ENCODE data around the gene TOP3B. TPM values are rescaled to one million over a fixed set of nuclear protein-coding genes. Genes with fewer than 3 reads are reported as not detected.

The TOP3B gene, protein sequence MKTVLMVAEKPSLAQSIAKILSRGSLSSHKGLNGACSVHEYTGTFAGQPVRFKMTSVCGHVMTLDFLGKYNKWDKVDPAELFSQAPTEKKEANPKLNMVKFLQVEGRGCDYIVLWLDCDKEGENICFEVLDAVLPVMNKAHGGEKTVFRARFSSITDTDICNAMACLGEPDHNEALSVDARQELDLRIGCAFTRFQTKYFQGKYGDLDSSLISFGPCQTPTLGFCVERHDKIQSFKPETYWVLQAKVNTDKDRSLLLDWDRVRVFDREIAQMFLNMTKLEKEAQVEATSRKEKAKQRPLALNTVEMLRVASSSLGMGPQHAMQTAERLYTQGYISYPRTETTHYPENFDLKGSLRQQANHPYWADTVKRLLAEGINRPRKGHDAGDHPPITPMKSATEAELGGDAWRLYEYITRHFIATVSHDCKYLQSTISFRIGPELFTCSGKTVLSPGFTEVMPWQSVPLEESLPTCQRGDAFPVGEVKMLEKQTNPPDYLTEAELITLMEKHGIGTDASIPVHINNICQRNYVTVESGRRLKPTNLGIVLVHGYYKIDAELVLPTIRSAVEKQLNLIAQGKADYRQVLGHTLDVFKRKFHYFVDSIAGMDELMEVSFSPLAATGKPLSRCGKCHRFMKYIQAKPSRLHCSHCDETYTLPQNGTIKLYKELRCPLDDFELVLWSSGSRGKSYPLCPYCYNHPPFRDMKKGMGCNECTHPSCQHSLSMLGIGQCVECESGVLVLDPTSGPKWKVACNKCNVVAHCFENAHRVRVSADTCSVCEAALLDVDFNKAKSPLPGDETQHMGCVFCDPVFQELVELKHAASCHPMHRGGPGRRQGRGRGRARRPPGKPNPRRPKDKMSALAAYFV
- 10 to 100 TPM; 58.9 to 90.6 (median 65.9) TPM for total RNA-seq
- 42.4 TPM for total RNA-seq (2013)
- 22.9 to 86.9 (median 35.2) reads per million in 29 experiments for total RNA-seq

DNA sequence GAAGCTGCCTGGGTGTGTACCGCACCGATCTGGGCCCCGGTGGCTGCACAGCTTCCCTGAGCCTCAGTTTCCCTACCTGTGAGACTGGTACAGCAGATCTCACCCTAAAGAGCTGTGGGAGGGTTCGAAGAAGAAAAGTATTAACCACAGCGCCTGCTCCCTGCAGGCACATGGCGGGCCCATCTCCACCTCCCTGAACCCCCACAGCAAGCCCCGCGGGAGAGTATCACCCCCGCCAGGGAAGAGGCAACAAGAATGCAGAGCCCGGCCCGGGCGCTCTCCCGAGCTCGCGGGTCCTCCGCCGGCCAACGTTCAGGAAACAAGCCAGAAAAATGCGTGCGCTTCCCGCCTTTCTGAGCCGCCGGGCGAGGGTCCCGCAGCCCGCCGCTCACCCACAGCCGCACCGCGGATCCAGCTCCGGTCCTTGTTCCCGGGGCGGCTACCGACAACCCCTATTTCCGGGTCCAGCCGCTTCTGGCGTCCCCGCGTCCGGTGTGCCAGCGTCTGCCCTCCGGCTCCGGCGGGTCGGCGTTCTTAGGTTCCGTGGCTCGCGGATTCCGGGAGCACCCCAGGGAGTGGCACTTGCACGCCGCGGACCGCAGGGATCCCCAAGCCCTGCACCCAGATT lies at the start of gene TOP3B:
Gene TOP3B, minus strand, starts transcription at position 450 of the 628 bp plus-strand sequence. CDS start 7,078 bp downstream, outside the sequence.
- Mint-ChIP-seq H3K4me1 (peaks cover 20 to 49% (median 41%) of the 10 kb centered on the region in 3 donors), H3K27me3 (no peaks in the 10 kb centered on the region), H3K4me3 (peak within 1 kb of the TSS; percentile 88 to 89 (median 88)), H3K27ac (peak within 1 kb of the TSS; percentile 84 to 87), H3K9me3 (no peaks in the 10 kb centered on the region), H3K36me3 (peaks cover 7% of the 10 kb centered on the region)
- peak within 1 kb of the TSS; percentile 86 to 91 for H3K4me3 ChIP-seq (ENCODE audit: control insufficient read depth in 1 of 2, extremely low read depth in 1 of 2, low read length in 1 of 2)
- POLR2A ChIA-PET: interaction anchor here in 1 of 2 donors (0.5 kb wide), 1 partner anchor 1127 kb away, joined by 8 read pairs; no protein-coding TSS in a partner anchor
- peak; percentile 92 to 97 (median 95) for ATAC-seq (replicated peaks in 1 of 4)
- H3K27me3 ChIP-seq (replicated peaks in 1 of 2; ENCODE audit: control insufficient read depth in 2 of 2, extremely low read depth in 1 of 2, insufficient read depth in 2 of 2, low read length in 1 of 2): peaks cover 0 to 5% of the 10 kb centered on the region in 2 experiments
- peaks cover 2 to 26% of the 10 kb centered on the region in 2 experiments for H3K4me1 ChIP-seq (ENCODE audit: control insufficient read depth in 1 of 2, extremely low read depth in 1 of 2, insufficient read depth in 2 of 2, low read length in 2 of 2)
- peak; percentile 43 to 85 (median 73) for DNase-seq
- CTCF ChIA-PET: interaction anchor here in 1 of 2 donors (0.6 to 1.3 kb wide), 5 partner anchors 10 to 579 kb away, joined by 3 to 4 read pairs (median 3); partner anchors contain the start of gene PPM1F
- WGBS (ENCODE audit: insufficient coverage): under 1% methylated on average over 47 of the region's 54 CpGs
- H3K9me3 ChIP-seq: no peaks in the 10 kb centered on the region
- H3K27ac ChIP-seq (ENCODE audit: low read length): peak within 1 kb of the TSS; percentile 70
- peaks cover 4 to 5% of the 10 kb centered on the region in 2 donors for H3K36me3 ChIP-seq (ENCODE audit: control insufficient read depth in 2 of 2, extremely low read depth in 1 of 2, insufficient read depth in 1 of 2, low read length in 1 of 2)

DNA sequence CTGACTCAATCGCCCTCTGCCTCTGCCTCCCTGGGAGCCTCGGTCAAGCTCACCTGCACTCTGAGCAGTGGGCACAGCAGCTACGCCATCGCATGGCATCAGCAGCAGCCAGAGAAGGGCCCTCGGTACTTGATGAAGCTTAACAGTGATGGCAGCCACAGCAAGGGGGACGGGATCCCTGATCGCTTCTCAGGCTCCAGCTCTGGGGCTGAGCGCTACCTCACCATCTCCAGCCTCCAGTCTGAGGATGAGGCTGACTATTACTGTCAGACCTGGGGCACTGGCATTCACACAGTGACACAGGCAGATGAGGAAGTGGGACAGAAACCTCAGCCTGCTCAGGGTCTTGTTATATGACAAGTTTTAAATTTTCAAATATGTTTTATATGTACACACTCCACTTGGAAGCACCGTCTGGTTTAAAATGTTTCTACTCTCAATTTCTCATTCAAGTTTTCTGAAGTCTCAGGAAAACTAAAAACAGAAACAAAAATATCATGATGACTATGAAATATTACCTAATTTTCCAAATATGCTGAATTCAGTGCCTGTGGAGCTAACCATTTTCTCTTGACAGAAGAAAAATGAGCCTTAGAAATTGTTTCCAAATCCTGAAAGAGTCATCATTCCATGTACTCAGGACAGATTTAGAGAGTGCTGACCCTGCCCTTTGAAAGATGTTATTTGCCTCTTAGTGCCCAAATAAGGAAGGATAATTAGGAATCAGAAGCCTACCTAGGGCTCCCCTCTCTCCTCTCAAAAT lies 48.8 kb upstream of the TOP3B start:
- Mint-ChIP-seq H3K27me3 (peaks cover 4 to 6% of the 10 kb centered on the region in 2 donors), H3K4me3 (no peak overlapping the region), H3K4me1 (peaks cover 0 to 5% (median 0%) of the 10 kb centered on the region in 3 donors), H3K9me3 (no peaks in the 10 kb centered on the region), H3K27ac (peak overlapping the region in 1 of 2 donors; percentile 58), H3K36me3 (no peaks in the 10 kb centered on the region)
- Histone ChIP-seq H3K27me3 (replicated peaks in 1 of 2; ENCODE audit: control insufficient read depth in 2 of 2, extremely low read depth in 1 of 2, insufficient read depth in 2 of 2, low read length in 1 of 2) (peaks cover 0 to 21% of the 10 kb centered on the region in 2 experiments), H3K9me3 (no peaks in the 10 kb centered on the region), H3K4me1 (ENCODE audit: control insufficient read depth in 1 of 2, extremely low read depth in 1 of 2, insufficient read depth in 2 of 2, low read length in 2 of 2) (no peaks in the 10 kb centered on the region), H3K4me3 (ENCODE audit: control insufficient read depth in 1 of 2, extremely low read depth in 1 of 2, low read length in 1 of 2) (no peak overlapping the region), H3K36me3 (ENCODE audit: control insufficient read depth in 2 of 2, extremely low read depth in 1 of 2, insufficient read depth in 1 of 2, low read length in 1 of 2) (no peaks in the 10 kb centered on the region), H3K27ac (ENCODE audit: low read length) (no peak overlapping the region)
- 84% methylated on average over 7 of the region's 9 CpGs for WGBS (ENCODE audit: insufficient coverage)
- ATAC-seq (replicated peaks in 1 of 4): no peak
- no peak for DNase-seq
- ChIA-PET CTCF (no interaction called here), POLR2A (no interaction called here)

DNA sequence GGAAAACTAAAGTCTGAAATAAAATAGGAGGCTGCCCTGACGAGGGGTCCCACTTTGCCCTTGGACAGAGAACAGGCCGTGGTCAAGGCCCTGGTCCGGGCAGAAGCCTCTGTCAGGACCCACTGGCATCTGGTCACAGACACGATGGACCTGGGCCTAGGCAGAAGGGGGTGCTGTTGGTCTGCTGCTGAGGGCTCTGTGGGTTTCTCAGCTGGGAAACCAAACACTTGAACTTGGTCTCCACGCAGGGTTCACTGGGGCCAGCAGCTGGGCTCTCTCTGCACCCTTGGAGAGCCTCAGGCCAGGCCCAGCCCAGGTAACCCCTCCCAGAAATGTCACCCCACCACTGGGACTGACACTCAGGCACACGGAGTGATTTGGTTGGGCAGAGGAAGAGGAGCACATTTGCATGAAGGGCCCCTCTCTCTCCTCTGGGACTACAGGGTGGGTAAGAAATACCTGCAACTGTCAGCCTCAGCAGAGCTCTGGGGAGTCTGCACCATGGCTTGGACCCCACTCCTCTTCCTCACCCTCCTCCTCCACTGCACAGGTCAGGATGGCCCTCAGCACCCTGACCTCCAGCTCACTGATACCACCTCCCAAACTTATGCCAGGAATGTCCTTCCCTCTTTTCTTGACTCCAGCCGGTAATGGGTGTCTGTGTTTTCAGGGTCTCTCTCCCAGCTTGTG lies 48.1 kb upstream of the TOP3B start:
- H3K4me3 Mint-ChIP-seq: no peak overlapping the region
- Histone ChIP-seq H3K4me3 (ENCODE audit: control insufficient read depth in 1 of 2, extremely low read depth in 1 of 2, low read length in 1 of 2) (no peak overlapping the region), H3K36me3 (ENCODE audit: control insufficient read depth in 2 of 2, extremely low read depth in 1 of 2, insufficient read depth in 1 of 2, low read length in 1 of 2) (no peaks in the 10 kb centered on the region), H3K27ac (ENCODE audit: low read length) (no peak overlapping the region), H3K27me3 (replicated peaks in 1 of 2; ENCODE audit: control insufficient read depth in 2 of 2, extremely low read depth in 1 of 2, insufficient read depth in 2 of 2, low read length in 1 of 2) (peaks cover 0 to 24% of the 10 kb centered on the region in 2 experiments), H3K9me3 (no peaks in the 10 kb centered on the region), H3K4me1 (ENCODE audit: control insufficient read depth in 1 of 2, extremely low read depth in 1 of 2, insufficient read depth in 2 of 2, low read length in 2 of 2) (no peaks in the 10 kb centered on the region)
- ChIA-PET CTCF (no interaction called here), POLR2A (no interaction called here)
- DNase-seq (no peak), ATAC-seq (replicated peaks in 1 of 4) (peak in 1 of 4 experiments; percentile 16)
- 94% methylated on average over 5 of the region's 7 CpGs for WGBS (ENCODE audit: insufficient coverage)
- H3K27ac Mint-ChIP-seq: peak overlapping the region in 1 of 2 donors; percentile 58
- H3K4me1 Mint-ChIP-seq: peaks cover 0 to 6% (median 0%) of the 10 kb centered on the region in 3 donors
- no peaks in the 10 kb centered on the region for H3K9me3 Mint-ChIP-seq
- no peaks in the 10 kb centered on the region for H3K36me3 Mint-ChIP-seq
- peaks cover 4 to 6% of the 10 kb centered on the region in 2 donors for H3K27me3 Mint-ChIP-seq

DNA sequence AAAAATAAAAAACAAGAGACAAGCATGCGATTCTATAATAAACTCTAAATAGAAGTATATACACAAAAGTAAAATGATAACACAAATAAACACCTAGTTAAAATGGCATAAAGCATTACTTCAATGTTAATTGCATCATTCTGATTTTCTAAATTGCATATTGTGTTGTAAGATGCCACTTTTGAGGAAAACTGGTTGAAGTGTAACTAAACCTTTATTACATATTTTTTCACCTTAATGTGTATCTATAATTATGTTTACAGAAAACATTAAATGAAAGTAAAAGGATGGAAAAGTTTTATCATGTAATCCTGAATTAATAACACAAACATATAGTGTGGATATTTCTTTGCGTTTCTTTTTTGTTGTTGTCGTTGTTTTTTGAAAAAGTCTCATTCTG lies 45.4 kb upstream of the TOP3B start:
- ChIA-PET CTCF (no interaction called here), POLR2A (no interaction called here)
- H3K27ac Mint-ChIP-seq: no peak overlapping the region
- H3K9me3 Mint-ChIP-seq: no peaks in the 10 kb centered on the region
- WGBS (ENCODE audit: insufficient coverage): no CpG with 5 or more reads among the region's 3 CpGs
- no peak for DNase-seq
- H3K9me3 ChIP-seq: no peaks in the 10 kb centered on the region
- H3K4me1 ChIP-seq (ENCODE audit: control insufficient read depth in 1 of 2, extremely low read depth in 1 of 2, insufficient read depth in 2 of 2, low read length in 2 of 2): no peaks in the 10 kb centered on the region
- H3K4me3 Mint-ChIP-seq: no peak overlapping the region
- no peaks in the 10 kb centered on the region for H3K36me3 Mint-ChIP-seq
- H3K27ac ChIP-seq (ENCODE audit: low read length): no peak overlapping the region
- H3K27me3 Mint-ChIP-seq: no peaks in the 10 kb centered on the region
- no peaks in the 10 kb centered on the region for H3K36me3 ChIP-seq (ENCODE audit: control insufficient read depth in 2 of 2, extremely low read depth in 1 of 2, insufficient read depth in 1 of 2, low read length in 1 of 2)
- peaks cover 0 to 6% (median 0%) of the 10 kb centered on the region in 3 donors for H3K4me1 Mint-ChIP-seq
- ATAC-seq (replicated peaks in 1 of 4): no peak
- H3K4me3 ChIP-seq (ENCODE audit: control insufficient read depth in 1 of 2, extremely low read depth in 1 of 2, low read length in 1 of 2): no peak overlapping the region
- H3K27me3 ChIP-seq (replicated peaks in 1 of 2; ENCODE audit: control insufficient read depth in 2 of 2, extremely low read depth in 1 of 2, insufficient read depth in 2 of 2, low read length in 1 of 2): peaks cover 0 to 26% of the 10 kb centered on the region in 2 experiments

DNA sequence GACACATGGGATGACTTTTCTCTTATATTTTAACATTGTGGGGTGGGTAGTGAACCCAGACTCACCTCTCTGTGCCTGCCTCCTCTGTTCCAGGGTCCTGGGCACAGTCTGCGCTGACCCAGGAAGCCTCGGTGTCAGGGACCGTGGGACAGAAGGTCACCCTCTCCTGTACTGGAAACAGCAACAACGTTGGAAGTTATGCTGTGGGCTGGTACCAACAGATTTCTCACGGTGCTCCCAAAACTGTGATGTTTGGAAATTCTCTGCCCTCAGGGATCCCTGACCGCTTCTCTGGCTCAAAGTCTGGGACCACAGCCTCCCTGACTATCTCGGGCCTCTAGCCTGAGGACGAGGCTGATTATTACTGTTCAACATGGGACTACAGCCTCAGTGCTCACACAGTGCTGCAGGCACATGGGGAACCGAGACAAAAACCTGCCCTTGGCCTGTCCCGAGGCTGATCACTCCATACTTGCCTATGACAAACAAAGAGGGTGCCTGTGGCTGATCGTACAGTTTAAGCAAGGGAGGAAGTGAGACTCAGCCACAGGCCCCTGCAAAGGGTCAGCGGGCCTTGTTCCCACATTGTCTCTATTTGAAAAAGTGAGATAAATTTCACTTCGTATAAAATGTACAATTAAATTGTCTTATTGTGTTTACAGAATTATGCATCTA lies 43.7 kb upstream of the TOP3B start:
- Histone ChIP-seq H3K4me1 (ENCODE audit: control insufficient read depth in 1 of 2, extremely low read depth in 1 of 2, insufficient read depth in 2 of 2, low read length in 2 of 2) (no peaks in the 10 kb centered on the region), H3K4me3 (ENCODE audit: control insufficient read depth in 1 of 2, extremely low read depth in 1 of 2, low read length in 1 of 2) (no peak overlapping the region), H3K27me3 (replicated peaks in 1 of 2; ENCODE audit: control insufficient read depth in 2 of 2, extremely low read depth in 1 of 2, insufficient read depth in 2 of 2, low read length in 1 of 2) (peaks cover 0 to 21% of the 10 kb centered on the region in 2 experiments), H3K36me3 (ENCODE audit: control insufficient read depth in 2 of 2, extremely low read depth in 1 of 2, insufficient read depth in 1 of 2, low read length in 1 of 2) (no peaks in the 10 kb centered on the region), H3K9me3 (no peaks in the 10 kb centered on the region), H3K27ac (ENCODE audit: low read length) (no peak overlapping the region)
- DNase-seq (no peak), ATAC-seq (replicated peaks in 1 of 4) (no peak)
- peaks cover 0 to 6% (median 0%) of the 10 kb centered on the region in 3 donors for H3K4me1 Mint-ChIP-seq
- H3K36me3 Mint-ChIP-seq: no peaks in the 10 kb centered on the region
- no peaks in the 10 kb centered on the region for H3K27me3 Mint-ChIP-seq
- CTCF ChIA-PET: no interaction called here
- POLR2A ChIA-PET: no interaction called here
- no peak overlapping the region for H3K27ac Mint-ChIP-seq
- H3K4me3 Mint-ChIP-seq: no peak overlapping the region
- WGBS (ENCODE audit: insufficient coverage): 87% methylated on average over 8 of the region's 13 CpGs
- no peaks in the 10 kb centered on the region for H3K9me3 Mint-ChIP-seq

Measured in T-cell (primary cell).